ENCODE measurements around the gene RASA2. TPM values are rescaled to one million over a fixed set of nuclear protein-coding genes. Genes with fewer than 3 reads are reported as not detected.

The RASA2 gene
- total and polyA plus RNA-seq, 2 of the 4 experiments (the other 2 are of a cell fraction): 6.1 to 14.0 TPM

- no peak for TF ChIP-seq CEBPB (IDR thresholded peaks at IDR 0.05; ENCODE audit: low read depth, low read length)
- TF ChIP-seq MXI1 (IDR thresholded peaks at IDR 0.05; ENCODE audit: borderline replicate concordance, low read depth, low read length): no peak
- TF ChIP-seq RFX5 (IDR thresholded peaks at IDR 0.05; ENCODE audit: low read depth, low read length): no peak
- no peak for TF ChIP-seq MAZ (IDR thresholded peaks at IDR 0.05; ENCODE audit: borderline replicate concordance, low read depth, low read length)
- no peak for TF ChIP-seq SMC3 (IDR thresholded peaks at IDR 0.05; ENCODE audit: low read depth, low read length)
- TF ChIP-seq RAD21 (IDR thresholded peaks at IDR 0.05; ENCODE audit: low read length): no peak
- no peak for TF ChIP-seq CHD1 (IDR thresholded peaks at IDR 0.05; ENCODE audit: low read depth, low read length)
- no peak for TF ChIP-seq RCOR1 (IDR thresholded peaks at IDR 0.05; ENCODE audit: insufficient replicate concordance, low read length)
- TF ChIP-seq, protein P1, sequence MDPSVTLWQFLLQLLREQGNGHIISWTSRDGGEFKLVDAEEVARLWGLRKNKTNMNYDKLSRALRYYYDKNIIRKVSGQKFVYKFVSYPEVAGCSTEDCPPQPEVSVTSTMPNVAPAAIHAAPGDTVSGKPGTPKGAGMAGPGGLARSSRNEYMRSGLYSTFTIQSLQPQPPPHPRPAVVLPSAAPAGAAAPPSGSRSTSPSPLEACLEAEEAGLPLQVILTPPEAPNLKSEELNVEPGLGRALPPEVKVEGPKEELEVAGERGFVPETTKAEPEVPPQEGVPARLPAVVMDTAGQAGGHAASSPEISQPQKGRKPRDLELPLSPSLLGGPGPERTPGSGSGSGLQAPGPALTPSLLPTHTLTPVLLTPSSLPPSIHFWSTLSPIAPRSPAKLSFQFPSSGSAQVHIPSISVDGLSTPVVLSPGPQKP (IDR thresholded peaks at IDR 0.05; ENCODE audit: borderline replicate concordance, low read depth, low read length): no peak
- no peak for TF ChIP-seq BHLHE40 (IDR thresholded peaks at IDR 0.05; ENCODE audit: low read depth, low read length)
- no peak for TF ChIP-seq NFE2L2 (IDR thresholded peaks at IDR 0.05; ENCODE audit: low read depth, low read length)
- no peak for TF ChIP-seq POLR2A (IDR thresholded peaks at IDR 0.05; ENCODE audit: low read depth, low read length)
- ChIA-PET POLR2A (ENCODE audit: unreplicated experiment) (no interaction called here), CTCF (no interaction called here)
- Histone ChIP-seq H3K4me3 (ENCODE audit: insufficient read depth, low read depth, low read length) (no peak overlapping the region), H3K4me2 (ENCODE audit: low read depth, low read length) (no peak overlapping the region), H3K4me1 (ENCODE audit: control insufficient read depth, insufficient read depth, low read length) (peaks cover 2% of the 10 kb centered on the region; the same call in 1 of the 2 replicates), H3K9me1 (ENCODE audit: insufficient read depth, low read length) (peaks cover 4% of the 10 kb centered on the region; the same call in 1 of the 2 replicates), H3K27ac (ENCODE audit: insufficient read depth, low read length) (no peak overlapping the region), H4K20me1 (ENCODE audit: insufficient read depth, low read length) (no peaks in the 10 kb centered on the region), H4K91ac (ENCODE audit: insufficient read depth, low read depth, low read length) (no peak overlapping the region), H3K27me3 (ENCODE audit: control insufficient read depth, insufficient read depth, low read length) (no peaks in the 10 kb centered on the region), H2BK15ac (ENCODE audit: low read depth, low read length) (no peak overlapping the region), H3K36me3 (ENCODE audit: control insufficient read depth, insufficient read depth, low read length) (peaks cover 14% of the 10 kb centered on the region), H4K5ac (ENCODE audit: low read depth, low read length) (no peak overlapping the region), H3K14ac (replicated peaks; ENCODE audit: low read depth, low read length) (no peak overlapping the region), H3K4ac (ENCODE audit: low read depth, low read length) (no peak overlapping the region), H4K8ac (ENCODE audit: low read depth in 2 of 2, low read length in 2 of 2) (no peak overlapping the region), H3K9me3 (ENCODE audit: control insufficient read depth, insufficient read depth, low read length) (no peaks in the 10 kb centered on the region), H2AK5ac (ENCODE audit: low read depth, low read length) (no peak overlapping the region), H2BK5ac (ENCODE audit: low read depth, low read length, poor library complexity, severe bottlenecking) (peak overlapping the region; percentile 10), H2BK20ac (ENCODE audit: low read depth, low read length) (no peak overlapping the region), H3K18ac (ENCODE audit: low read depth, low read length) (no peak overlapping the region), H2AK9ac (replicated peaks; ENCODE audit: low read depth, low read length, poor library complexity) (no peak overlapping the region), H3K9ac (ENCODE audit: low read depth, low read length) (no peak overlapping the region), H2AFZ (replicated peaks; ENCODE audit: low read length, poor library complexity) (no peak overlapping the region), H3K56ac (ENCODE audit: extremely low read depth, insufficient read depth, low read length) (no peak overlapping the region), H3K79me1 (ENCODE audit: low read depth in 1 of 2, low read length in 2 of 2) (peaks cover 3 to 4% of the 10 kb centered on the region in 2 experiments; a peak in 2 of 4 replicates), H2BK120ac (ENCODE audit: low read depth, low read length) (no peak overlapping the region), H3K23ac (ENCODE audit: low read depth, low read length) (no peak overlapping the region)
- dilution Hi-C loops (cut with HindIII; ENCODE audit: low sequenced_read_pairs, unreplicated experiment): no loop called here
- intact Hi-C loops (cut with micrococcal nuclease): loop anchor here (10.0 kb wide), 1 partner anchor 126 kb away; the partner anchor contains the start of gene RNF7
- ATAC-seq (ENCODE audit: low read depth): no peak
- WGBS, 2 experiments (ENCODE audit: extremely low coverage in 2 of 2, insufficient read length in 1 of 2): 90% methylated on average over 2 of the region's 6 CpGs; no CpG with 5 or more reads in 1 of the 2 experiments
- in situ Hi-C loops (cut with MboI; ENCODE audit: low sequenced_read_pairs): no loop called here
- no peak for DNase-seq
- no TSS peak for BruUV-seq (replicated peaks)
Observed at GRCh38 chr3:141608438-141608837, 121.6 kb downstream of the RASA2 start.
